CD8-positive, alpha-beta memory T cell (primary cell): ENCODE results near the gene PDLIM4. TPM values are rescaled to one million over a fixed set of nuclear protein-coding genes. Genes with fewer than 3 reads are reported as not detected.

Experiments used
- CTCF ChIA-PET: fragments of 350-600 bp; sonication (Branson Sonifier 250); formaldehyde crosslinking; loops from one replicate; lab custom pipeline; 2021; ENCODE audit warnings: antibody characterized with exemption; lab: Charles Lee
- POLR2A ChIA-PET: fragments of 350-600 bp; sonication (Branson Sonifier 250); formaldehyde crosslinking; loops from one replicate; lab custom pipeline; 2021; ENCODE audit warnings: antibody characterized with exemption; lab: Charles Lee
- DNase-seq, 5 donors: peaks; one replicate each; pipeline versions ENCODE4 v3.0.0 to v3.0.0-alpha.2; 2020 to 2022; ENCODE audit warnings: mixed read lengths in 1 of 5
- H3K27ac ChIP-seq: one replicate; pipeline ENCODE4 v1.7.0; 2013; ENCODE audit warnings: low read depth, mild to moderate bottlenecking, low read length, moderate library complexity
- H3K27me3 ChIP-seq: 2 replicates; pipeline ENCODE4 v1.7.0; 2013; ENCODE audit warnings: low read length, mild to moderate bottlenecking; ENCODE audit not compliant: insufficient read depth, poor library complexity, severe bottlenecking
- H3K36me3 ChIP-seq: 2 replicates; pipeline ENCODE4 v1.7.0; 2013; ENCODE audit warnings: mild to moderate bottlenecking, low read length, moderate library complexity; ENCODE audit not compliant: insufficient read depth
- H3K4me1 ChIP-seq: 2 replicates; pipeline ENCODE4 v1.7.0; 2013; ENCODE audit warnings: mild to moderate bottlenecking, low read length, moderate library complexity; ENCODE audit not compliant: insufficient read depth
- H3K4me3 ChIP-seq: 2 replicates; pipeline ENCODE4 v1.7.0; 2013; ENCODE audit warnings: mild to moderate bottlenecking, low read length
- H3K9me3 ChIP-seq: 2 replicates; pipeline ENCODE4 v1.7.0; 2013; ENCODE audit warnings: mild to moderate bottlenecking, low read length
- H3K27ac Mint-ChIP-seq, 8 donors: one replicate each; pipeline ENCODE4 v1.8.0; 2020 to 2021; ENCODE audit warnings: mixed read lengths in 8 of 8, mild to moderate bottlenecking in 6 of 8, inconsistent platforms in 3 of 8, moderate library complexity in 3 of 8
- H3K27me3 Mint-ChIP-seq, 2 donors: one replicate each; pipeline ENCODE4 v1.8.0; 2020 to 2021; ENCODE audit warnings: mixed read lengths in 2 of 2, mild to moderate bottlenecking in 1 of 2, moderate library complexity in 1 of 2
- H3K36me3 Mint-ChIP-seq, 3 donors: one replicate each; pipeline ENCODE4 v1.8.0; 2020 to 2021; ENCODE audit warnings: mixed read lengths in 3 of 3, inconsistent platforms in 1 of 3, mild to moderate bottlenecking in 1 of 3
- H3K4me1 Mint-ChIP-seq, 3 donors: one replicate each; pipeline ENCODE4 v1.8.0; 2020 to 2021; ENCODE audit warnings: mixed read lengths in 3 of 3, inconsistent platforms in 1 of 3, mild to moderate bottlenecking in 1 of 3
- H3K4me3 Mint-ChIP-seq, 7 donors: one replicate each; pipeline ENCODE4 v1.8.0; 2020 to 2021; ENCODE audit warnings: mixed read lengths in 7 of 7, mild to moderate bottlenecking in 6 of 7, moderate library complexity in 4 of 7, inconsistent platforms in 2 of 7
- H3K9me3 Mint-ChIP-seq, 5 donors: one replicate each; pipeline ENCODE4 v1.8.0; 2020 to 2022; ENCODE audit warnings: mixed read lengths in 5 of 5, mild to moderate bottlenecking in 3 of 5, moderate library complexity in 2 of 5, inconsistent platforms in 1 of 5
- polyA plus RNA-seq: library from polyadenylated mRNA; unstranded; fragments of 300-500 nt; fragmentation: Illumina TruSeq; gene quantifications from one replicate; pipeline ENCODE4 v1.2.3, GENCODE V29; 2021
- total RNA-seq, 2 experiments: library from RNA; stranded (reverse); gene quantifications; one replicate each; pipeline ENCODE4 v1.2.3, GENCODE V29; 2021

PDLIM4 gene
- total and polyA plus RNA-seq, 3 experiments from 2014 or later: 0.39 to 1.4 TPM; not detected in 1

DNA sequence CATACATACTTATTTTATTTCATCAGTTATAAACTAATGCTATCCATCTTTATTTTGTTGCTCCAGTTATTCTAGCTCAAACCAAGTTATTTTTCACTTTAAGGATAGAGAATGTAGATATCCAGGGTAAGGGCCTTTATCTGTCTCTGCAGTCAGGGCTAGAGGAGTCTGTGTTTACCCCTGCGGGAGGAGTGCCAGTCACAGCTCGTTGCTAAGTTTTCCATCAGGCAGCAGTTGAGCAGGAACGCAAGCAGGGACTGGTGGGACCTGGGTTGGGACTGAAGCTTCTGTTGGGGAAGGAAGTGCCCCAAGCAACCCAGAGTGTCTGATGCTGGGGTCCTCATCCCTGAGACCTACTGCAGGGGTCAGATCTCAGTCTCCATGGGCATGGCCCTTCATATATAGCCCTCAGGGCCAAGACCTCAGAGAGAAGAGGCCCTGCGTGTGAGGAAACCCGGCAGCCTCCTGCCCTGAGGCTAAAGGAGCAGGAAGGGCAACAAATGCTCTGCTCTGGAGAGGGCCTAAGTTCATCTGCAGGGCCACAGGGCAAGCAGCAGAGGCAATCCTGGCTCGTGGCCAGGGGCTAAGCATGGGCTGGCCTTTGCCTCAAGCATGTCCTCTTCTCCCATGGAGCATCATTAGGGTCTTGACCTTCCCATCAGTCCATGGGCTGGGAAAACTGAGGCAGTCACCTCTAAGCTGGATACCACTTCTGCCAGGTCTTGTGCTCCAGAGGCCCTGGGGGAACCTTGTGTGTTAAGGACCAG, 43.3 kb downstream of the PDLIM4 start:
- Histone ChIP-seq H3K9me3 (peaks cover 4% of the 10 kb centered on the region), H3K36me3 (no peaks in the 10 kb centered on the region), H3K27me3 (peaks cover under 1% of the 10 kb centered on the region), H3K4me3 (no peak overlapping the region), H3K4me1 (no peaks in the 10 kb centered on the region), H3K27ac (no peak overlapping the region)
- H3K27me3 Mint-ChIP-seq: peaks cover 0 to 8% of the 10 kb centered on the region in 2 donors
- H3K36me3 Mint-ChIP-seq: peaks cover 0 to 14% (median 2%) of the 10 kb centered on the region in 3 donors
- H3K9me3 Mint-ChIP-seq: peaks cover 0 to 11% (median 9%) of the 10 kb centered on the region in 5 donors
- DNase-seq: no peak
- H3K27ac Mint-ChIP-seq: no peak overlapping the region
- H3K4me1 Mint-ChIP-seq: peaks cover 0 to 2% (median under 1%) of the 10 kb centered on the region in 3 donors
- H3K4me3 Mint-ChIP-seq: no peak overlapping the region
- ChIA-PET POLR2A (no interaction called here), CTCF (no interaction called here)

DNA sequence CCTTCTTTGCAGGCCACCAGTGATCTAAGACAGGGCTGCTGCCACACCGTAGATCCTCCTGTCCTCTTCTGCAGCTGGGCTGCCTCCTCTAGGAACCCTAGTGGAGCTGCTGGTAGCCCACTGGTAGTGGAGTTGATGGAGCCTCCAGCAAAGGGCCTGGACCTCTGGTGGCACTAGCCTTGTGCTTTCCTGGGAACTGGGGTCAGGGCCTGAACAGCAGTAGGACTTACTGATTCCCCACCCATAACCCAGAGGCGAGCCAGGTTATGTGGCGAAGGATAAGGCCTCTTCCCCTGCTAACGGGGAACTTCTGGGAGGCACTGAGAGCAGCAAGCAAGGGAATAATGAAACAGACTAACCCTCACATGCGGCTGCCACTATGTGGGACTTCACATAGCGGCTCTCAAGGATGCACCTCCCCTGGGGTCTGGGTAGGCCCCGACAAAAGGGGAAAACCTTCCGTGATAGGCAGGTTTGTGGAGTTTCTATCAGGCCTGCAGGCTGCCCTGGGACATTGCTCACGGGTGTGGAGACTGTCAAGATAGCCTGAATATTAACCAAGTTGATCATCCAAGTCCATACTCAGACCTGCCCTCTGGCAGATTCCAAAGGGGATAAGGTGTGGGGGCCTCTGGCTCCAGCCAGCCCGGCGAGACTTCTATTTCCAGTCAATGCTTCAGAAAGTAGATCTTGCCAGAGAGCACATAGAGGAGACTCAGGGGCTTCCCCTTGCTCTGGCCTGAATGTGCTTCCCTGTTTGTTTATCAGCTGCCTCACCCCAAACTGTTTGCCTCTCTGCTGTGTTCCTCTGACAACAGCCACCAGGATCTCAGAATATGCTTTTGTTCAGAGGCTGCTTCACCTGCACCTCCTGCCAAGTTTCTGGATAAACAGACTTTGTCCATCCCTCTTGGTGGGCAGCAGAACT, 44.1 kb downstream of the PDLIM4 start:
- CTCF ChIA-PET: no interaction called here
- Mint-ChIP-seq H3K4me3 (no peak overlapping the region), H3K9me3 (peaks cover 0 to 11% (median 9%) of the 10 kb centered on the region in 5 donors), H3K4me1 (no peaks in the 10 kb centered on the region), H3K27ac (no peak overlapping the region), H3K27me3 (peaks cover 0 to 3% of the 10 kb centered on the region in 2 donors), H3K36me3 (peaks cover 0 to 14% (median 2%) of the 10 kb centered on the region in 3 donors)
- H3K4me3 ChIP-seq: no peak overlapping the region
- H3K4me1 ChIP-seq: no peaks in the 10 kb centered on the region
- no peaks in the 10 kb centered on the region for H3K36me3 ChIP-seq
- DNase-seq: no peak
- H3K27me3 ChIP-seq: no peaks in the 10 kb centered on the region
- POLR2A ChIA-PET: no interaction called here
- H3K9me3 ChIP-seq: peaks cover 5% of the 10 kb centered on the region
- no peak overlapping the region for H3K27ac ChIP-seq

DNA sequence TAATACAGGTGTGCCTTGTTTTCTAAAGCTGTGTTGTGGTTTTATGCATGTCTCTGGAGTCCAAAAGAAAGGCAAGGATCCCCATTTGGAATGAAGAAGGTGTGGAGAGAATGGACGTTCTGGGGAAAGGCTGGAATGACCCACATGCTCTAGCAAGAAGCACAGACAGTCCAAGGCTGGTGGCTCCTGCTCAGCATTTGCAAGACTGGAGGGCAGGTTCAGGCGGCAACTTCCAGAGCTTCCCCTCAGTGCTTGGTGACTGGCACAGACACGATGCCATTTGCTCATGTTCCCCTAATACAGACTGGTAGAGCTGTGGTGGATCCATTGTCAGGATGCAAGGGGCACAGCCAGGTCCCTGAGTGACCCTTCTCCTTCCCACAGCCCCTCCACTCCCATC, 44.9 kb downstream of the PDLIM4 start:
- CTCF ChIA-PET: no interaction called here
- POLR2A ChIA-PET: no interaction called here

DNA sequence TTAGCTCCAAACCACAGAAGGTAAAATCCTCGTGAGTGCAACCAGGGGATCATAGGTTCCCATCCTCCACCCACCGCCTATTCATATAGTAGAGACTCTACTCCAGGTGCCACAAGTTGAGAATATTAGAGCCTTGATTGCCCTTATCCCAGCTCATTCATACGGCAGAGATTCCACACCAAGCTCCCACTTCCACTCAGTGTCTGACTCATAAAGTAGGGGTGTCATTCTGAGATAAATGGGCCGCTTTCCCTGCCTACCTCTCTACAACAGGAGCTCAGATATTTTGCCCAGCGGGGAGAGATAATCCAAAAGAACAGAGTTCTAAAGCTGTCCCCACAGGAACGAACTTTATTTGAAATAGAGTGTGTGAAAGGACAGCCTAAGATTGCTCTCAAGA, 46.1 kb downstream of the PDLIM4 start:
- peak overlapping the region in 2 of 8 donors; percentile 7 to 65 for H3K27ac Mint-ChIP-seq
- no peak overlapping the region for H3K4me3 ChIP-seq
- no peaks in the 10 kb centered on the region for H3K27me3 ChIP-seq
- H3K9me3 ChIP-seq: peaks cover 5% of the 10 kb centered on the region
- no peak overlapping the region for H3K27ac ChIP-seq
- DNase-seq: no peak
- H3K36me3 Mint-ChIP-seq: peaks cover 0 to 14% (median 2%) of the 10 kb centered on the region in 3 donors
- H3K36me3 ChIP-seq: no peaks in the 10 kb centered on the region
- CTCF ChIA-PET: interaction anchor here (0.7 kb wide), 1 partner anchor 31 kb away, joined by 4 read pairs; no protein-coding TSS in a partner anchor
- no peaks in the 10 kb centered on the region for H3K27me3 Mint-ChIP-seq
- no peaks in the 10 kb centered on the region for H3K4me1 ChIP-seq
- POLR2A ChIA-PET: no interaction called here
- peaks cover 0 to 11% (median 9%) of the 10 kb centered on the region in 5 donors for H3K9me3 Mint-ChIP-seq
- H3K4me1 Mint-ChIP-seq: no peaks in the 10 kb centered on the region
- no peak overlapping the region for H3K4me3 Mint-ChIP-seq

More for the DNA sequence above, 44.9 kb downstream of the PDLIM4 start:
- Histone ChIP-seq H3K27me3 (no peaks in the 10 kb centered on the region), H3K4me1 (no peaks in the 10 kb centered on the region), H3K4me3 (no peak overlapping the region), H3K36me3 (no peaks in the 10 kb centered on the region), H3K27ac (no peak overlapping the region), H3K9me3 (peaks cover 5% of the 10 kb centered on the region)
- no peak for DNase-seq
- peaks cover 0 to 14% (median 2%) of the 10 kb centered on the region in 3 donors for H3K36me3 Mint-ChIP-seq
- no peak overlapping the region for H3K27ac Mint-ChIP-seq
- H3K4me1 Mint-ChIP-seq: no peaks in the 10 kb centered on the region
- H3K4me3 Mint-ChIP-seq: no peak overlapping the region
- no peaks in the 10 kb centered on the region for H3K27me3 Mint-ChIP-seq
- H3K9me3 Mint-ChIP-seq: peaks cover 0 to 11% (median 9%) of the 10 kb centered on the region in 5 donors

DNA sequence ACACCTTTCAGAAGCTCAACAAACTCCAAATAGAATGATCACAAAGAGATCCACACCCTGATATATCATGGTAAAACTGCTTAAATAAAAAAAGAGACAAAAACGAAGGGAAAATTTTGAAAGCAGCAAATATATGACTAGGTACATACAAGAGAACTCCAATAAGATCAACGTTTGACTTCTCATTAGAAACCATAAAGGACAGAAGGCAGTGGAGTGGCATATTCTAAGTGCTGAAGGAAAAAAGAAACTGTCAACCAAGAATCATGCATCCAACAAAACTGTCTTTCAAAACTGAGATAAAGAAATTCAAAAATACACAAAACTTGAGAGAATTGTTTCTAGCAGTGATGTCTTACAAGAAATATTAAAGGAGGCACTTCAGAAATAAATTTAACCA, 47.9 kb downstream of the PDLIM4 start:
- CTCF ChIA-PET: no interaction called here
- H3K27ac Mint-ChIP-seq: peak overlapping the region in 1 of 8 donors; percentile 54
- H3K27ac ChIP-seq: no peak overlapping the region

DNA sequence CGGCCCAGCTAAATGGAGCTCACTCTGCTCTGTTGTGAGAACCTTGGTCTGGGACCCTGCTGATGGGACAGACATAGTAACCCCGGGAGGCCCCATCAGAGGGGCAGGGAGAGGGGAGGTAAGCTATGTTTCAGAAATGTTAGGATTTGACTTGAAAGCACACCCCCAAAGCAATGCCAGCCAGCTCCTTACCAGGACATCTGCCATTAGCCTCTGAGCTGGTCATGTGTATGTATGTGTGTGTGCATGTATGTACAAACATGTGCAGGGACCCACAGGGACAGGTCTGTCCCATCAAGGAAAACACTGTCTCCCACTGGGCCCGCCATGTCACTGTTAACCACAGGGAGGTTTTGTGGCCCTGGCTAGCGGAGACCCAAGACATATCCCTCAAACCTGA, 51.2 kb downstream of the PDLIM4 start:
- no peak overlapping the region for H3K4me3 Mint-ChIP-seq

More for the DNA sequence above, 47.9 kb downstream of the PDLIM4 start:
- Histone ChIP-seq H3K9me3 (peaks cover 5% of the 10 kb centered on the region), H3K4me3 (no peak overlapping the region), H3K27me3 (no peaks in the 10 kb centered on the region), H3K4me1 (no peaks in the 10 kb centered on the region), H3K36me3 (no peaks in the 10 kb centered on the region)
- no peak for DNase-seq
- Mint-ChIP-seq H3K36me3 (peaks cover 0 to 14% (median 2%) of the 10 kb centered on the region in 3 donors), H3K4me1 (no peaks in the 10 kb centered on the region), H3K4me3 (no peak overlapping the region), H3K27me3 (no peaks in the 10 kb centered on the region), H3K9me3 (peaks cover 0 to 11% (median 9%) of the 10 kb centered on the region in 5 donors)
- POLR2A ChIA-PET: no interaction called here

DNA sequence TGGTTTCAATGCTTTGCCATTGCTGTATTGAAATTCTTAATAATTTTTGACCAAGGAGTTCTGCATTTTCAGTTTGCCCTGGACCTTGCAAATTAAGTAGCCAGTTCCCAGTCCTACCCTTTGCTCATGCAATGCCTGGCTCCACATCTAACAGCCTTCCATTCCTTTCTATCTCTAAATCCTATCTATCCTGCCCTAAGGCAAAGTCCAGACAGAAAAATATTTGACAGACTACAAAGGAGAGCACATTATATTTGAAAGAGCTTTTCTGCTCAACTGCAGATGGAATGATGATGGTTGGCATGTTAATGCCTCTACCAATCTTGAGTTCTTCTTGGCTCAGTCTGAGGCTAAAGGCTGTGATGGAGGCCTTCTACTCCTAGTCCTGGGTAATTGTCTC, 52.2 kb downstream of the PDLIM4 start:
- Histone ChIP-seq H3K27me3 (no peaks in the 10 kb centered on the region), H3K9me3 (peaks cover 5% of the 10 kb centered on the region), H3K4me1 (no peaks in the 10 kb centered on the region), H3K27ac (no peak overlapping the region), H3K36me3 (no peaks in the 10 kb centered on the region), H3K4me3 (no peak overlapping the region)
- ChIA-PET CTCF (no interaction called here), POLR2A (no interaction called here)
- H3K4me3 Mint-ChIP-seq: no peak overlapping the region
- H3K4me1 Mint-ChIP-seq: no peaks in the 10 kb centered on the region
- H3K36me3 Mint-ChIP-seq: peaks cover 2 to 7% (median 3%) of the 10 kb centered on the region in 3 donors
- H3K9me3 Mint-ChIP-seq: peaks cover 0 to 7% (median 5%) of the 10 kb centered on the region in 5 donors
- no peak for DNase-seq
- H3K27me3 Mint-ChIP-seq: peaks cover 0 to 2% of the 10 kb centered on the region in 2 donors
- H3K27ac Mint-ChIP-seq: peak overlapping the region in 1 of 8 donors; percentile 3

More for the DNA sequence above, 51.2 kb downstream of the PDLIM4 start:
- Mint-ChIP-seq H3K9me3 (peaks cover 0 to 11% (median 9%) of the 10 kb centered on the region in 5 donors), H3K27ac (no peak overlapping the region), H3K27me3 (peaks cover 0 to 2% of the 10 kb centered on the region in 2 donors), H3K36me3 (peaks cover under 1 to 10% (median 2%) of the 10 kb centered on the region in 3 donors), H3K4me1 (no peaks in the 10 kb centered on the region)
- ChIA-PET CTCF (no interaction called here), POLR2A (no interaction called here)
- Histone ChIP-seq H3K9me3 (peaks cover 5% of the 10 kb centered on the region), H3K36me3 (no peaks in the 10 kb centered on the region), H3K4me1 (no peaks in the 10 kb centered on the region), H3K27ac (no peak overlapping the region), H3K27me3 (no peaks in the 10 kb centered on the region), H3K4me3 (no peak overlapping the region)
- no peak for DNase-seq
